Fibroblast of lung (primary cell): ENCODE results near the gene HOXA7. TPM values are rescaled to one million over a fixed set of nuclear protein-coding genes. Genes with fewer than 3 reads are reported as not detected.

ENCODE experiments used
- DNase-seq, 2 donors: peaks; one replicate each; pipeline versions ENCODE4 v3.0.0 to v3.0.0-alpha.2; 2010; ENCODE audit warnings: low read depth in 2 of 2
- H2AFZ ChIP-seq: 2 replicates; pipeline ENCODE4 v1.5.1; 2012; ENCODE audit warnings: low read length, control low read depth, inconsistent platforms
- H3K27ac ChIP-seq: 2 replicates; pipeline ENCODE4 v1.5.1; 2011; ENCODE audit warnings: low read length, control low read depth; ENCODE audit not compliant: insufficient read depth
- H3K27me3 ChIP-seq: 2 replicates; pipeline ENCODE4 v1.5.1; 2011; ENCODE audit warnings: mild to moderate bottlenecking, low read length; ENCODE audit not compliant: control insufficient read depth, insufficient read depth
- H3K36me3 ChIP-seq: 2 replicates; pipeline ENCODE4 v1.5.1; 2011; ENCODE audit warnings: low read length; ENCODE audit not compliant: control insufficient read depth, insufficient read depth
- H3K4me1 ChIP-seq: 2 replicates; pipeline ENCODE4 v1.5.1; 2011; ENCODE audit warnings: low read length; ENCODE audit not compliant: control insufficient read depth, insufficient read depth; ENCODE audit errors: extremely low read depth
- H3K4me2 ChIP-seq: 2 replicates; pipeline ENCODE4 v1.5.1; 2011; ENCODE audit warnings: low read length, control low read depth; ENCODE audit not compliant: insufficient read depth; ENCODE audit errors: extremely low read depth
- H3K4me3 ChIP-seq, 4 experiments: fragments of 200-600 bp in 1 of 4; sonication (generic) in 1 of 4; replicated peaks in 1 of 4; 2 replicates each; pipeline ENCODE4 v1.5.1; 2011 to 2016; ENCODE audit warnings: low read length in 4 of 4, low read depth in 3 of 4, mild to moderate bottlenecking in 3 of 4, control low read depth in 2 of 4, inconsistent platforms in 1 of 4, mixed read lengths in 1 of 4; ENCODE audit not compliant: insufficient read depth in 1 of 4; ENCODE audit errors: control extremely low read depth in 1 of 4
- H3K79me2 ChIP-seq: 2 replicates; pipeline ENCODE4 v1.5.1; 2012; ENCODE audit warnings: mild to moderate bottlenecking, low read length, inconsistent platforms; ENCODE audit not compliant: control insufficient read depth, insufficient read depth
- H3K9ac ChIP-seq: 2 replicates; pipeline ENCODE4 v1.5.1; 2011; ENCODE audit warnings: mild to moderate bottlenecking, low read length, control low read depth; ENCODE audit not compliant: insufficient read depth
- H3K9me3 ChIP-seq: 2 replicates; pipeline ENCODE4 v1.5.1; 2012; ENCODE audit warnings: low read depth, low read length; ENCODE audit not compliant: control insufficient read depth, insufficient read depth
- H4K20me1 ChIP-seq: 2 replicates; pipeline ENCODE4 v1.5.1; 2011; ENCODE audit warnings: low read length; ENCODE audit not compliant: control insufficient read depth, insufficient read depth; ENCODE audit errors: extremely low read depth
- CTCF ChIP-seq, 2 donors: IDR thresholded peaks in 1 of 2; conservative IDR thresholded peaks in 1 of 2; 1 replicate in 1 of 2; 2 replicates in 1 of 2; pipeline ENCODE4 v1.5.1; 2011 to 2012; ENCODE audit warnings: low read length in 2 of 2, control low read depth in 1 of 2, inconsistent platforms in 1 of 2, low read depth in 1 of 2, mild to moderate bottlenecking in 1 of 2
- EZH2 ChIP-seq: IDR thresholded peaks from 2 replicates; pipeline ENCODE4 v1.5.1; 2012; ENCODE audit warnings: low read length, control low read depth, mild to moderate bottlenecking; ENCODE audit errors: missing control alignments
- polyA plus RNA-seq, 2 donors: library from polyadenylated mRNA; depleted of rRNA in 1 of 2; stranded (reverse) in 1 of 2; unstranded in 1 of 2; fragments of >200 nt; gene quantifications; 2 replicates each; pipeline ENCODE4 v1.2.1, GENCODE V29; 2011 to 2012; ENCODE audit warnings: missing spikeins in 1 of 2
- total RNA-seq: library from RNA; depleted of rRNA; stranded (reverse); fragments of >200 nt; gene quantifications from 2 replicates; pipeline ENCODE4 v1.2.1, GENCODE V29; 2014

The HOXA7 gene
- total and polyA plus RNA-seq, 2 donors (not counting 1 experiment from before 2014, with no cell fraction given): 1.2 to 5.3 TPM

DNA sequence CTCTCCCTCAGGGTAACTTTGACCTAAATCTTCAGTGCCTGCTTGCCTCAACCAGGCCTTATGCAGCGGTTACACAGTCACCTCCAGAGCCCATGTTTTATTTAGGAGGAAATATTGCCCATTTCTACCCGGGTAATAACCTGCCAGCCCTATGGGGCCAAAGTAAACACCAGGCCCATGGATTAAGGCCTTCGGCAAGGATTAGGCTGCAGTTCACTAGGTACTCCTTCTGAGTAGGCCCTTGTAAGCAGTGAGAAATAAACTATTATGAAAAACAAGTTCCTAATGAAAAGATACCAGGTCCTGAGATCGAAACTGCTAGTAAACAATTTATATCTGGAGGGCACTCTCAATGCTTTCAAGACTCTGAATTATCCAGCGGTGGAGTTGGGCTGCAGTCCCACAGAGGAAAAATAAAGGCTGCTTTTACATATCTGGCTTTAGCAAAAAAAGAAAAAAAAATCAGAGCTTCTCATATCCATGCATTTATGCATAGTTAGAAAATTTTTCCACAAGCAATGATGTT, 21.4 kb upstream of the HOXA7 start:
- no peak for TF ChIP-seq EZH2
- TF ChIP-seq CTCF (conservative IDR thresholded peaks at IDR 0.05 in 1 of 2, IDR thresholded peaks at IDR 0.05 in 1 of 2; ENCODE audit: low read depth in 1 of 2, low read length in 2 of 2): no peak
- no peak overlapping the region for H3K4me2 ChIP-seq
- H3K79me2 ChIP-seq: no peaks in the 10 kb centered on the region
- H3K27ac ChIP-seq: no peak overlapping the region
- H3K4me3 ChIP-seq: no peak overlapping the region
- H3K27me3 ChIP-seq: peaks cover 51% of the 10 kb centered on the region
- no peak for DNase-seq
- H2AFZ ChIP-seq: no peak overlapping the region
- no peaks in the 10 kb centered on the region for H3K36me3 ChIP-seq
- H3K9ac ChIP-seq: no peak overlapping the region
- H3K9me3 ChIP-seq: no peaks in the 10 kb centered on the region
- no peaks in the 10 kb centered on the region for H4K20me1 ChIP-seq
- H3K4me1 ChIP-seq: no peaks in the 10 kb centered on the region

GRCh38 chr7:27176962-27177794, 20.7 kb upstream of the HOXA7 start:
- no peaks in the 10 kb centered on the region for H3K79me2 ChIP-seq
- H3K4me1 ChIP-seq: no peaks in the 10 kb centered on the region
- H3K27ac ChIP-seq: no peak overlapping the region
- no peaks in the 10 kb centered on the region for H4K20me1 ChIP-seq
- H3K9ac ChIP-seq: no peak overlapping the region
- no peak for DNase-seq
- peaks cover 51% of the 10 kb centered on the region for H3K27me3 ChIP-seq
- TF ChIP-seq CTCF (conservative IDR thresholded peaks at IDR 0.05 in 1 of 2, IDR thresholded peaks at IDR 0.05 in 1 of 2; ENCODE audit: low read depth in 1 of 2, low read length in 2 of 2) (no peak), EZH2 (no peak)
- no peaks in the 10 kb centered on the region for H3K9me3 ChIP-seq
- no peak overlapping the region for H3K4me2 ChIP-seq
- no peak overlapping the region for H3K4me3 ChIP-seq
- H3K36me3 ChIP-seq: no peaks in the 10 kb centered on the region
- H2AFZ ChIP-seq: no peak overlapping the region

- Histone ChIP-seq H3K4me2 (no peak overlapping the region), H3K27ac (no peak overlapping the region), H3K36me3 (no peaks in the 10 kb centered on the region), H3K79me2 (no peaks in the 10 kb centered on the region), H3K9me3 (no peaks in the 10 kb centered on the region), H3K9ac (no peak overlapping the region), H3K4me1 (no peaks in the 10 kb centered on the region), H2AFZ (no peak overlapping the region), H3K27me3 (peaks cover 52% of the 10 kb centered on the region), H4K20me1 (no peaks in the 10 kb centered on the region), H3K4me3 (no peak overlapping the region)
- DNase-seq: no peak
- TF ChIP-seq CTCF (conservative IDR thresholded peaks at IDR 0.05 in 1 of 2, IDR thresholded peaks at IDR 0.05 in 1 of 2; ENCODE audit: low read depth in 1 of 2, low read length in 2 of 2): no peak
- TF ChIP-seq EZH2: no peak
These were observed 20.0 kb upstream of the HOXA7 start for GRCh38 chr7:27176524-27176845.
